ENCODE data around the gene CDH13.

DNA sequence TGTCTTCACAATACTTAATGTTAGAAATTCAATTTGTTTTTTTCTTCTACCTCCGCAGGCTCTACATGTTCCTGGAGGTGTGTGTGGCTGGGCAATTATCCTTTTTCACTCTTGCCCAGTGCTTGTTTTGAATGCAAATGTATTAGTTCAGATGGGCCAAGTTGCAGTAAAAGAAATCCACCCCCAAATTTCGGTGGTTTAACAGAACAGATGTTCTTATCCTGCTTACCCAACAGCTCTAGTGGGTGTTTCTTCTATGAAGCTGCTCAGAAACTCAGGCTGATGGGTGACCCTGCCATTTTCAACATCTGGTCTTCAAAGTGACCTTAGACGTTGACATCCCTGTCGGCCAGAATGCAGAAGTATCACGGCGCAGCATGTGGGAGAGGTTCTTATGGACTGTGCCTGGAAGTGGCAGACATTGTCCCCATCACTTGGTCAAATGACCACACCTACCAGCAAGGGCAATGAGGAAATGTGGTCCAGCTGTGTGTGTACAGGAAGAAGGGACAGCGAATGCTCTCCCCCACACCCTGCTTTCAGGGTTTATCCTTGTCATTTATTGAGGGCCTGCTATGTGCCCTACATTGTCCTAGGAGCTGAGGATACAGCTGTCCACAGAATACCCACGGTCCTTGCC is 157.3 kb downstream of the CDH13 start:
- TF ChIP-seq, protein P1, sequence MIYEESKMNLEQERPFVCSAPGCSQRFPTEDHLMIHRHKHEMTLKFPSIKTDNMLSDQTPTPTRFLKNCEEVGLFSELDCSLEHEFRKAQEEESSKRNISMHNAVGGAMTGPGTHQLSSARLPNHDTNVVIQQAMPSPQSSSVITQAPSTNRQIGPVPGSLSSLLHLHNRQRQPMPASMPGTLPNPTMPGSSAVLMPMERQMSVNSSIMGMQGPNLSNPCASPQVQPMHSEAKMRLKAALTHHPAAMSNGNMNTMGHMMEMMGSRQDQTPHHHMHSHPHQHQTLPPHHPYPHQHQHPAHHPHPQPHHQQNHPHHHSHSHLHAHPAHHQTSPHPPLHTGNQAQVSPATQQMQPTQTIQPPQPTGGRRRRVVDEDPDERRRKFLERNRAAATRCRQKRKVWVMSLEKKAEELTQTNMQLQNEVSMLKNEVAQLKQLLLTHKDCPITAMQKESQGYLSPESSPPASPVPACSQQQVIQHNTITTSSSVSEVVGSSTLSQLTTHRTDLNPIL (CRISPR knock-in tag; IDR thresholded peaks at IDR 0.05; ENCODE audit: low read depth): no peak
- no peak for TF ChIP-seq OSR1 (CRISPR knock-in tag; IDR thresholded peaks at IDR 0.05)
- TF ChIP-seq, protein P2, sequence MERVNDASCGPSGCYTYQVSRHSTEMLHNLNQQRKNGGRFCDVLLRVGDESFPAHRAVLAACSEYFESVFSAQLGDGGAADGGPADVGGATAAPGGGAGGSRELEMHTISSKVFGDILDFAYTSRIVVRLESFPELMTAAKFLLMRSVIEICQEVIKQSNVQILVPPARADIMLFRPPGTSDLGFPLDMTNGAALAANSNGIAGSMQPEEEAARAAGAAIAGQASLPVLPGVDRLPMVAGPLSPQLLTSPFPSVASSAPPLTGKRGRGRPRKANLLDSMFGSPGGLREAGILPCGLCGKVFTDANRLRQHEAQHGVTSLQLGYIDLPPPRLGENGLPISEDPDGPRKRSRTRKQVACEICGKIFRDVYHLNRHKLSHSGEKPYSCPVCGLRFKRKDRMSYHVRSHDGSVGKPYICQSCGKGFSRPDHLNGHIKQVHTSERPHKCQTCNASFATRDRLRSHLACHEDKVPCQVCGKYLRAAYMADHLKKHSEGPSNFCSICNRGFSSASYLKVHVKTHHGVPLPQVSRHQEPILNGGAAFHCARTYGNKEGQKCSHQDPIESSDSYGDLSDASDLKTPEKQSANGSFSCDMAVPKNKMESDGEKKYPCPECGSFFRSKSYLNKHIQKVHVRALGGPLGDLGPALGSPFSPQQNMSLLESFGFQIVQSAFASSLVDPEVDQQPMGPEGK (CRISPR knock-in tag; IDR thresholded peaks at IDR 0.05; ENCODE audit: borderline replicate concordance): no peak
- TF ChIP-seq, protein P3, sequence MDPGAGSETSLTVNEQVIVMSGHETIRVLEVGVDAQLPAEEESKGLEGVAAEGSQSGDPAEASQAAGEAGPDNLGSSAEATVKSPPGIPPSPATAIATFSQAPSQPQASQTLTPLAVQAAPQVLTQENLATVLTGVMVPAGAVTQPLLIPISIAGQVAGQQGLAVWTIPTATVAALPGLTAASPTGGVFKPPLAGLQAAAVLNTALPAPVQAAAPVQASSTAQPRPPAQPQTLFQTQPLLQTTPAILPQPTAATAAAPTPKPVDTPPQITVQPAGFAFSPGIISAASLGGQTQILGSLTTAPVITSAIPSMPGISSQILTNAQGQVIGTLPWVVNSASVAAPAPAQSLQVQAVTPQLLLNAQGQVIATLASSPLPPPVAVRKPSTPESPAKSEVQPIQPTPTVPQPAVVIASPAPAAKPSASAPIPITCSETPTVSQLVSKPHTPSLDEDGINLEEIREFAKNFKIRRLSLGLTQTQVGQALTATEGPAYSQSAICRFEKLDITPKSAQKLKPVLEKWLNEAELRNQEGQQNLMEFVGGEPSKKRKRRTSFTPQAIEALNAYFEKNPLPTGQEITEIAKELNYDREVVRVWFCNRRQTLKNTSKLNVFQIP (CRISPR knock-in tag; IDR thresholded peaks at IDR 0.05; ENCODE audit: borderline replicate concordance, low read depth): no peak
- TF ChIP-seq ARNTL (CRISPR knock-in tag; IDR thresholded peaks at IDR 0.05; ENCODE audit: borderline replicate concordance, low read depth): no peak
- TF ChIP-seq RARB (CRISPR knock-in tag; IDR thresholded peaks at IDR 0.05): no peak
- TF ChIP-seq GLIS3 (CRISPR knock-in tag; IDR thresholded peaks at IDR 0.05): no peak
- no peak for TF ChIP-seq ISL1 (CRISPR knock-in tag; IDR thresholded peaks at IDR 0.05)

All from SK-N-SH treated with all-trans-retinoic acid at 6 μM for 48 hours (cell line).